H1 (cell line): ENCODE data around the gene CASP3. TPM values are rescaled to one million over a fixed set of nuclear protein-coding genes. Genes with fewer than 3 reads are reported as not detected.

Source experiments
- CTCF ChIA-PET: fragments of 300-600 bp; sonication (Branson Sonifier 250); formaldehyde crosslinking; loops from one replicate; lab custom pipeline; 2021; ENCODE audit not compliant: partially characterized antibody; lab: Charles Lee
- POLR2A ChIA-PET: fragments of 300-600 bp; sonication (Branson Sonifier 250); formaldehyde crosslinking; loops from one replicate; lab custom pipeline; 2021; ENCODE audit warnings: inconsistent platforms; ENCODE audit not compliant: partially characterized antibody; lab: Charles Lee
- DNase-seq, 2 experiments: peaks; one replicate each; pipeline versions ENCODE4 v3.0.0 to v3.0.0-alpha.2; 2010 to 2022; ENCODE audit warnings: low spot score in 2 of 2, low read depth in 1 of 2, mixed read lengths in 1 of 2
- FAIRE-seq: peaks from 2 replicates; lab custom pipeline; 2011; peaks lifted over from hg19 to GRCh38; lab: Jason Lieb, UNC
- H2AFZ ChIP-seq: 2 replicates; pipeline ENCODE4 v1.8.1; 2012; ENCODE audit warnings: low read length, inconsistent platforms
- H2AK5ac ChIP-seq: 2 replicates; pipeline ENCODE4 v1.6.1; 2013; ENCODE audit warnings: low read depth, low read length
- H2BK120ac ChIP-seq: replicated peaks from 2 replicates; pipeline ENCODE3; 2013; ENCODE audit warnings: low read depth, low read length, inconsistent platforms
- H2BK12ac ChIP-seq: 2 replicates; pipeline ENCODE4 v1.6.1; 2013; ENCODE audit warnings: low read depth, low read length
- H2BK15ac ChIP-seq: 2 replicates; pipeline ENCODE4 v1.6.1; 2013; ENCODE audit warnings: low read length
- H2BK20ac ChIP-seq: 2 replicates; pipeline ENCODE4 v1.6.1; 2013; ENCODE audit warnings: low read length
- H2BK5ac ChIP-seq: 2 replicates; pipeline ENCODE4 v1.6.1; 2013; ENCODE audit warnings: low read depth, low read length
- H3K14ac ChIP-seq: 2 replicates; pipeline ENCODE4 v1.6.1; 2013; ENCODE audit warnings: inconsistent platforms; ENCODE audit not compliant: insufficient read length
- H3K18ac ChIP-seq: 2 replicates; pipeline ENCODE4 v1.6.1; 2013; ENCODE audit warnings: low read length; ENCODE audit errors: extremely low read depth
- H3K23ac ChIP-seq: 2 replicates; pipeline ENCODE4 v1.6.1; 2013; ENCODE audit warnings: inconsistent platforms; ENCODE audit not compliant: insufficient read length
- H3K23me2 ChIP-seq: 2 replicates; pipeline ENCODE4 v1.6.1; 2013; ENCODE audit warnings: low read depth, low read length
- H3K27ac ChIP-seq: 2 replicates; pipeline ENCODE4 v1.6.1; 2011; ENCODE audit warnings: low read depth, low read length, inconsistent platforms
- H3K27me3 ChIP-seq, 4 experiments: replicated peaks in 1 of 4; 1 replicate in 1 of 4; 2 replicates in 3 of 4; pipeline versions ENCODE4 v1.6.1 to v1.8.1; 2011 to 2013; ENCODE audit warnings: low read length in 3 of 4, mild to moderate bottlenecking in 3 of 4, inconsistent platforms in 2 of 4, mixed read lengths in 2 of 4, moderate library complexity in 1 of 4; ENCODE audit not compliant: control insufficient read depth in 3 of 4, insufficient read depth in 3 of 4; ENCODE audit errors: extremely low read depth in 1 of 4
- H3K36me3 ChIP-seq, 4 experiments: 2 replicates each; pipeline versions ENCODE4 v1.6.1 to v1.8.1; 2011 to 2013; ENCODE audit warnings: mild to moderate bottlenecking in 4 of 4, low read length in 3 of 4, moderate library complexity in 2 of 4, control low read depth in 1 of 4, inconsistent platforms in 1 of 4; ENCODE audit not compliant: insufficient read depth in 4 of 4, control insufficient read depth in 2 of 4
- H3K4ac ChIP-seq: replicated peaks from 2 replicates; pipeline ENCODE3; 2013; ENCODE audit warnings: low read length, low read depth, mixed read lengths, inconsistent platforms; ENCODE audit not compliant: insufficient read length
- H3K4me1 ChIP-seq, 4 experiments: replicated peaks in 1 of 4; 1 replicate in 1 of 4; 2 replicates in 3 of 4; pipeline versions ENCODE4 v1.6.1 to v1.8.1; 2011 to 2013; ENCODE audit warnings: low read length in 3 of 4, inconsistent platforms in 2 of 4, mixed read lengths in 1 of 4; ENCODE audit not compliant: insufficient read depth in 4 of 4, control insufficient read depth in 3 of 4
- H3K4me2 ChIP-seq, 2 experiments: 2 replicates each; pipeline versions ENCODE4 v1.6.1 to v1.8.1; 2011 to 2013; ENCODE audit warnings: low read depth in 2 of 2, low read length in 2 of 2, control low read depth in 1 of 2, inconsistent platforms in 1 of 2, mild to moderate bottlenecking in 1 of 2; ENCODE audit not compliant: insufficient read depth in 1 of 2
- H3K4me3 ChIP-seq, 4 experiments: fragments of 200-600, 300-600 bp in 1 of 4; sonication (generic), shearing (Covaris generic), sonication (Bioruptor Twin) in 1 of 4; 2 replicates each; pipeline versions ENCODE4 v1.5.1 to v1.8.1; 2011 to 2016; ENCODE audit warnings: low read length in 4 of 4, low read depth in 3 of 4, control low read depth in 2 of 4, inconsistent platforms in 2 of 4, mild to moderate bottlenecking in 2 of 4, mixed read lengths in 1 of 4, moderate library complexity in 1 of 4; ENCODE audit not compliant: insufficient read depth in 2 of 4; ENCODE audit errors: extremely low read depth in 1 of 4
- H3K56ac ChIP-seq: replicated peaks from 2 replicates; pipeline ENCODE3; 2013; ENCODE audit warnings: low read depth, mild to moderate bottlenecking, mixed read lengths, low read length, inconsistent platforms; ENCODE audit not compliant: insufficient read length
- H3K79me1 ChIP-seq: 2 replicates; pipeline ENCODE4 v1.6.1; 2013; ENCODE audit warnings: low read depth, low read length, control low read depth
- H3K79me2 ChIP-seq, 2 experiments: 2 replicates each; pipeline versions ENCODE4 v1.6.1 to v1.8.1; 2012 to 2013; ENCODE audit warnings: low read length in 2 of 2, mild to moderate bottlenecking in 2 of 2, inconsistent platforms in 1 of 2; ENCODE audit not compliant: insufficient read depth in 2 of 2, control insufficient read depth in 1 of 2
- H3K9ac ChIP-seq, 4 experiments: replicated peaks in 1 of 4; 1 replicate in 1 of 4; 2 replicates in 3 of 4; pipeline versions ENCODE4 v1.6.1 to v1.8.1; 2011 to 2013; ENCODE audit warnings: low read depth in 3 of 4, low read length in 3 of 4, control low read depth in 2 of 4, mild to moderate bottlenecking in 2 of 4, moderate library complexity in 2 of 4, inconsistent platforms in 1 of 4; ENCODE audit errors: extremely low read depth in 1 of 4
- H3K9me3 ChIP-seq, 2 experiments: 2 replicates each; pipeline versions ENCODE4 v1.6.1 to v1.8.1; 2012 to 2013; ENCODE audit warnings: mild to moderate bottlenecking in 2 of 2, moderate library complexity in 2 of 2, control low read depth in 1 of 2, inconsistent platforms in 1 of 2, low read depth in 1 of 2, low read length in 1 of 2, mixed read lengths in 1 of 2; ENCODE audit not compliant: insufficient read depth in 2 of 2
- H4K20me1 ChIP-seq, 2 experiments: replicated peaks in 1 of 2; 2 replicates each; pipeline versions ENCODE3 to v1.8.1; 2011 to 2013; ENCODE audit warnings: inconsistent platforms in 2 of 2, low read length in 2 of 2, mild to moderate bottlenecking in 1 of 2; ENCODE audit not compliant: insufficient read depth in 2 of 2, control insufficient read depth in 1 of 2
- H4K5ac ChIP-seq: 2 replicates; pipeline ENCODE4 v1.6.1; 2013; ENCODE audit warnings: low read length, low read depth, mixed read lengths, inconsistent platforms; ENCODE audit not compliant: insufficient read length
- H4K8ac ChIP-seq: 2 replicates; pipeline ENCODE4 v1.8.0; 2013; ENCODE audit warnings: mild to moderate bottlenecking, moderate library complexity, low read length, inconsistent platforms; ENCODE audit not compliant: insufficient read depth; ENCODE audit errors: extremely low read depth
- H4K91ac ChIP-seq: replicated peaks from 2 replicates; pipeline ENCODE3; 2013; ENCODE audit warnings: low read length, mixed read lengths, inconsistent platforms; ENCODE audit not compliant: insufficient read length
- ASH2L ChIP-seq: fragments of 200-600, 300-600 bp; sonication (generic); IDR thresholded peaks from one replicate; pipeline ENCODE4 v1.7.1; 2017; ENCODE audit warnings: low read length
- BRCA1 ChIP-seq: IDR thresholded peaks from 2 replicates; pipeline ENCODE4 v1.6.1; 2012; ENCODE audit warnings: low read depth, low read length, improper control_type of control experiment
- EGR1 ChIP-seq: IDR thresholded peaks from 2 replicates; pipeline ENCODE4 v1.6.1; 2011; ENCODE audit warnings: low read depth, low read length, borderline replicate concordance
- EZH2 ChIP-seq: fragments of 200-600 bp; sonication (generic); IDR thresholded peaks from 2 replicates; pipeline ENCODE4 v1.7.1; 2012; ENCODE audit warnings: low read depth, mild to moderate bottlenecking, moderate library complexity, low read length, inconsistent platforms; ENCODE audit not compliant: severe bottlenecking
- KDM1A ChIP-seq: fragments of 200-600, 300-600 bp; sonication (generic); IDR thresholded peaks from 2 replicates; pipeline ENCODE4 v1.7.1; 2016; ENCODE audit warnings: mild to moderate bottlenecking, low read length, borderline replicate concordance
- MAFK ChIP-seq: IDR thresholded peaks from 2 replicates; pipeline ENCODE4 v1.6.1; 2012; ENCODE audit warnings: low read depth, mild to moderate bottlenecking, improper control_type of control experiment, low read length
- NANOG ChIP-seq: IDR thresholded peaks from 2 replicates; pipeline ENCODE4 v1.6.1; 2011; ENCODE audit warnings: low read length, low read depth, mild to moderate bottlenecking, inconsistent platforms; ENCODE audit not compliant: insufficient read depth, poor library complexity, severe bottlenecking
- POU5F1 ChIP-seq: IDR thresholded peaks from 2 replicates; pipeline ENCODE4 v1.6.1; 2011; ENCODE audit warnings: low read depth, mild to moderate bottlenecking, low read length, moderate library complexity
- RNF2 ChIP-seq: fragments of 200-900, 300-1000 bp; sonication (generic); IDR thresholded peaks from 2 replicates; pipeline ENCODE4 v1.7.1; 2016; ENCODE audit warnings: borderline replicate concordance, low read depth, mild to moderate bottlenecking, antibody characterized with exemption, low read length; ENCODE audit not compliant: poor library complexity, severe bottlenecking; ENCODE audit errors: missing control alignments
- TEAD4 ChIP-seq: IDR thresholded peaks from 2 replicates; pipeline ENCODE4 v1.6.1; 2012; ENCODE audit warnings: low read depth, low read length, inconsistent platforms, mixed read lengths
- YY1 ChIP-seq: IDR thresholded peaks from 2 replicates; pipeline ENCODE4 v1.6.1; 2011; ENCODE audit warnings: low read depth, mild to moderate bottlenecking, low read length
- ZNF274 ChIP-seq: IDR thresholded peaks from 2 replicates; pipeline ENCODE4 v1.7.0; 2012; ENCODE audit warnings: low read length, borderline replicate concordance; ENCODE audit errors: extremely low read depth
- WGBS, 2 experiments: shearing (Covaris generic) in 1 of 2; methylation state at CpG; one replicate each; pipeline versions ENCODE4 v1.1.6 to v1.1.7; 2013 to 2015; ENCODE audit warnings: low lambda C conversion rate in 2 of 2, mixed read lengths in 2 of 2, inconsistent platforms in 1 of 2, low coverage in 1 of 2, missing lambda C conversion rate in 1 of 2; ENCODE audit not compliant: insufficient replicate concordance in 2 of 2, insufficient coverage in 1 of 2, insufficient read length in 1 of 2; ENCODE audit errors: extremely low coverage in 1 of 2, missing lambda C conversion rate in 1 of 2; 5-methylcytosine and 5-hydroxymethylcytosine counted together
- polyA plus RNA-seq, 7 experiments: library from polyadenylated mRNA; depleted of rRNA in 3 of 7; stranded (reverse) in 5 of 7; unstranded in 2 of 7; fragments of >200 nt in 5 of 7; fragments of 200-250 nt in 2 of 7; gene quantifications; 1 replicate in 5 of 7; 2 replicates in 1 of 7; 4 replicates in 1 of 7; pipeline versions ENCODE4 v1.2.1 to v1.2.3, GENCODE V29; 2011 to 2013; ENCODE audit warnings: missing spikeins in 2 of 7, mixed read lengths in 2 of 7
- total RNA-seq: library from RNA; stranded (reverse); fragmentation: NEBNext Ultra II Directional; extraction: Animal tissue kit (Norgen Biotek cat#: 25700); gene quantifications from 2 replicates; pipeline ENCODE4 v1.2.1, GENCODE V29; 2021

CASP3 gene
- total and polyA plus RNA-seq, 2 of the 8 experiments (the other 6 are each of a cell fraction or from before 2014, with no cell fraction given), result 27.8 to 82.5 TPM

- H3K27ac ChIP-seq, result no peak overlapping the region
- no peaks in the 10 kb centered on the region for H3K9me3 ChIP-seq
- no peak overlapping the region for H2AK5ac ChIP-seq
- DNase-seq (no peak), FAIRE-seq (no peak)
- no peak overlapping the region for H4K8ac ChIP-seq
- ChIA-PET POLR2A (no interaction called here), CTCF (no interaction called here)
- peaks cover 15 to 85% of the 10 kb centered on the region in 2 experiments for H3K79me2 ChIP-seq
- peaks cover 5% of the 10 kb centered on the region for H3K79me1 ChIP-seq
- no peak overlapping the region for H3K9ac ChIP-seq
- no peak overlapping the region for H3K18ac ChIP-seq
- no peak overlapping the region for H4K91ac ChIP-seq
- no peak overlapping the region for H3K14ac ChIP-seq
- H2BK12ac ChIP-seq, result no peak overlapping the region
- no peak overlapping the region for H4K5ac ChIP-seq
- peaks cover 1 to 7% of the 10 kb centered on the region in 2 experiments for H4K20me1 ChIP-seq
- peaks cover 0 to 11% (median 9%) of the 10 kb centered on the region in 4 experiments; a peak in 4 of 7 replicates for H3K4me1 ChIP-seq
- H3K56ac ChIP-seq, result no peak overlapping the region
- H3K23ac ChIP-seq, result no peak overlapping the region
- no peaks in the 10 kb centered on the region for H3K27me3 ChIP-seq
- H2BK5ac ChIP-seq, result no peak overlapping the region
- no peak overlapping the region for H2AFZ ChIP-seq
- no peak overlapping the region for H2BK20ac ChIP-seq
- H3K23me2 ChIP-seq, result no peaks in the 10 kb centered on the region
- H3K4ac ChIP-seq, result no peak overlapping the region
- no peak overlapping the region for H2BK15ac ChIP-seq
- no peak overlapping the region for H2BK120ac ChIP-seq
- no peak overlapping the region for H3K4me2 ChIP-seq
- peaks cover 0 to 18% (median 12%) of the 10 kb centered on the region in 4 experiments; a peak in 6 of 8 replicates for H3K36me3 ChIP-seq
- no peak overlapping the region for H3K4me3 ChIP-seq
- WGBS, 2 experiments, result 91% methylated on average over 5 of the region's 5 CpGs; no CpG with 5 or more reads in 1 of the 2 experiments
- no peak for TF ChIP-seq EGR1
- no peak for TF ChIP-seq NANOG
- TF ChIP-seq KDM1A, result no peak
- TF ChIP-seq MAFK, result no peak
- no peak for TF ChIP-seq TEAD4
- no peak for TF ChIP-seq ASH2L
- TF ChIP-seq EZH2, result no peak
- no peak for TF ChIP-seq ZNF274
- no peak for TF ChIP-seq BRCA1
- TF ChIP-seq YY1, result no peak
- TF ChIP-seq RNF2, result no peak
- no peak for TF ChIP-seq POU5F1
Measured at GRCh38 chr4:184641451-184641850, 7.8 kb downstream of the CASP3 start.
